ENCODE data around the gene SLC44A2. TPM values are rescaled to one million over a fixed set of nuclear protein-coding genes. Genes with fewer than 3 reads are reported as not detected.
A peak's percentile ranks its signal among the peaks of the same experiment; 100 is the strongest.

The SLC44A2 gene
- total and polyA plus RNA-seq, 2 of the 13 experiments (the other 11 are each of a cell fraction or from before 2014, with no cell fraction given), result 2.4 to 5.6 TPM

DNA sequence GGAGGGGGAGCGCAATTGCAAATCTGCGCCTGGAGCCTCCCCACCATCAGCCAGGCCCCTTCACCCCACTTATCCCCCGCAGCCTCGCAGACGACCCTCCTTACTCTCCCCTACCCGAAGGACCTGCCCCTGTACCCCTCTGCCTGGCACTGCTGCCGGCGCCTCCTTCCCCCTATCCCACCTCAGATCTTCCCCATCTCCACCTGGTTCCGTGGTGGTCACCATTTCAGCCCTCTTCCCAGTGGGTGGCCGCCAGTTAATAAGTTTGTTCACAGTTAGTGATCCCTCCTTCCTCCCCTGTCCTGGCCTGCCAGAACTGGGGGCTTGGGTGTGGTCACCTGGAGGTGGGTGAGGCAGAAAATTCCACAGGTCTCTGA, 397 bp downstream of the SLC44A2 start:
- H3K4me1 ChIP-seq (ENCODE audit: insufficient read depth, low read length), result peaks cover 18% of the 10 kb centered on the region
- no peaks in the 10 kb centered on the region for H3K79me2 ChIP-seq (ENCODE audit: insufficient read depth, low read length)
- no peaks in the 10 kb centered on the region for H3K36me3 ChIP-seq (replicated peaks in 1 of 2; ENCODE audit: control insufficient read depth in 1 of 2, insufficient read depth in 2 of 2, low read length in 2 of 2)
- peak overlapping the region in 2 of 3 experiments; percentile 54 to 70; a peak in 3 of 6 replicates for H3K4me3 ChIP-seq (replicated peaks in 1 of 3; ENCODE audit: insufficient read depth in 1 of 3, low read depth in 2 of 3, low read length in 3 of 3)
- H3K9me3 ChIP-seq (ENCODE audit: low read length), result no peaks in the 10 kb centered on the region
- peak overlapping the region; percentile 91 for H3K4me2 ChIP-seq (ENCODE audit: low read depth, low read length)
- FAIRE-seq, result no peak
- no peak overlapping the region for H3K27ac ChIP-seq (ENCODE audit: extremely low read length, insufficient read depth, low read length)
- in situ Hi-C loops (cut with HindIII; ENCODE audit: extremely low pct_ligation_motif_present, low pct_unique_long_range_greater_than_20kb) (no loop called here), intact Hi-C loops (cut with micrococcal nuclease; ENCODE audit: unreplicated experiment) (no loop called here)
- H2AFZ ChIP-seq (ENCODE audit: low read length), result no peak overlapping the region
- CTCF ChIA-PET (ENCODE audit: low intra/inter-chr PET ratio, low total read pairs), result no interaction called here
- TF ChIP-seq ZNF232 (CRISPR knock-in tag; IDR thresholded peaks at IDR 0.05; ENCODE audit: borderline replicate concordance) (no peak), ZNF766 (CRISPR knock-in tag; IDR thresholded peaks at IDR 0.05; ENCODE audit: borderline replicate concordance) (no peak), ZSCAN25 (CRISPR knock-in tag; IDR thresholded peaks at IDR 0.05) (0 out of 2 replicates have a peak, but pooled peaks have one; percentile 27)
- DNase-seq (ENCODE audit: low spot score), result no peak
- no TSS peak for BruUV-seq (replicated peaks)
- 54% methylated on average over 8 of the region's 10 CpGs for WGBS (ENCODE audit: low lambda C conversion rate)
- H4K20me1 ChIP-seq (ENCODE audit: insufficient read depth, low read length), result no peaks in the 10 kb centered on the region
- peaks cover 1 to 4% of the 10 kb centered on the region in 2 experiments; a peak in 2 of 5 replicates for H3K27me3 ChIP-seq (ENCODE audit: control insufficient read depth in 1 of 2, insufficient read depth in 2 of 2, low read length in 2 of 2)
- ATAC-seq, result peak; percentile 17
- no peak overlapping the region for H3K9ac ChIP-seq (ENCODE audit: insufficient read depth, low read depth, low read length)
- POLR2A ChIA-PET, result no interaction called here

DNA sequence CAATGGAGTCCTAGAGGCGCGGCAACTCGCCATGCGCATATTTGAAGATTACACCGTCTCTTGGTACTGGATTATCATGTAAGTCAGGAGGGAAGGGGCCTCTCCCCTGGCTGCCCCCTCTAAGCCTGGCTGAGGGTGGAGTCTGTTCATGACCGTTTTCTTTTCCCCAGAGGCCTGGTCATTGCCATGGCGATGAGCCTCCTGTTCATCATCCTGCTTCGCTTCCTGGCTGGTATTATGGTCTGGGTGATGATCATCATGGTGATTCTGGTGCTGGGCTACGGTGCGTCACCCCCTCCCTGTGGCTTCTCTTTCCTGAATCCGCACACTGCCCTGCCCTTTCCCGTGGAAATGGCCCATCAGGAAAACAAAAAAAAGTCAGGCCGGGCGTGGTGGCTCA, 6.5 kb downstream of the SLC44A2 start:
- POLR2A ChIA-PET, result no interaction called here
- BruUV-seq (replicated peaks), result no TSS peak
- in situ Hi-C loops (cut with HindIII; ENCODE audit: extremely low pct_ligation_motif_present, low pct_unique_long_range_greater_than_20kb), result no loop called here
- Histone ChIP-seq H3K27ac (ENCODE audit: extremely low read length, insufficient read depth, low read length) (no peak overlapping the region), H4K20me1 (ENCODE audit: insufficient read depth, low read length) (no peaks in the 10 kb centered on the region), H3K4me1 (ENCODE audit: insufficient read depth, low read length) (peaks cover 21% of the 10 kb centered on the region), H3K4me3 (replicated peaks in 1 of 3; ENCODE audit: insufficient read depth in 1 of 3, low read depth in 2 of 3, low read length in 3 of 3) (no peak overlapping the region), H3K79me2 (ENCODE audit: insufficient read depth, low read length) (no peaks in the 10 kb centered on the region), H3K27me3 (ENCODE audit: control insufficient read depth in 1 of 2, insufficient read depth in 2 of 2, low read length in 2 of 2) (no peaks in the 10 kb centered on the region), H3K36me3 (replicated peaks in 1 of 2; ENCODE audit: control insufficient read depth in 1 of 2, insufficient read depth in 2 of 2, low read length in 2 of 2) (no peaks in the 10 kb centered on the region), H3K9ac (ENCODE audit: insufficient read depth, low read depth, low read length) (no peak overlapping the region), H3K9me3 (ENCODE audit: low read length) (no peaks in the 10 kb centered on the region), H3K4me2 (ENCODE audit: low read depth, low read length) (no peak overlapping the region), H2AFZ (ENCODE audit: low read length) (no peak overlapping the region)
- no peak for TF ChIP-seq KMT2B (CRISPR knock-in tag; IDR thresholded peaks at IDR 0.05)
- no peak for TF ChIP-seq ZBTB34 (CRISPR knock-in tag; IDR thresholded peaks at IDR 0.05)
- TF ChIP-seq HMGA1 (CRISPR knock-in tag; conservative IDR thresholded peaks at IDR 0.05), result no peak
- TF ChIP-seq, protein P1, sequence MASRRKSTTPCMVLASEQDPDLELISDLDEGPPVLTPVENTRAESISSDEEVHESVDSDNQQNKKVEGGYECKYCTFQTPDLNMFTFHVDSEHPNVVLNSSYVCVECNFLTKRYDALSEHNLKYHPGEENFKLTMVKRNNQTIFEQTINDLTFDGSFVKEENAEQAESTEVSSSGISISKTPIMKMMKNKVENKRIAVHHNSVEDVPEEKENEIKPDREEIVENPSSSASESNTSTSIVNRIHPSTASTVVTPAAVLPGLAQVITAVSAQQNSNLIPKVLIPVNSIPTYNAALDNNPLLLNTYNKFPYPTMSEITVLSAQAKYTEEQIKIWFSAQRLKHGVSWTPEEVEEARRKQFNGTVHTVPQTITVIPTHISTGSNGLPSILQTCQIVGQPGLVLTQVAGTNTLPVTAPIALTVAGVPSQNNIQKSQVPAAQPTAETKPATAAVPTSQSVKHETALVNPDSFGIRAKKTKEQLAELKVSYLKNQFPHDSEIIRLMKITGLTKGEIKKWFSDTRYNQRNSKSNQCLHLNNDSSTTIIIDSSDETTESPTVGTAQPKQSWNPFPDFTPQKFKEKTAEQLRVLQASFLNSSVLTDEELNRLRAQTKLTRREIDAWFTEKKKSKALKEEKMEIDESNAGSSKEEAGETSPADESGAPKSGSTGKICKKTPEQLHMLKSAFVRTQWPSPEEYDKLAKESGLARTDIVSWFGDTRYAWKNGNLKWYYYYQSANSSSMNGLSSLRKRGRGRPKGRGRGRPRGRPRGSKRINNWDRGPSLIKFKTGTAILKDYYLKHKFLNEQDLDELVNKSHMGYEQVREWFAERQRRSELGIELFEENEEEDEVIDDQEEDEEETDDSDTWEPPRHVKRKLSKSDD (CRISPR knock-in tag; IDR thresholded peaks at IDR 0.05; ENCODE audit: low read depth), result no peak
- TF ChIP-seq ZNF614 (CRISPR knock-in tag; IDR thresholded peaks at IDR 0.05; ENCODE audit: borderline replicate concordance), result no peak
- TF ChIP-seq, protein P2, sequence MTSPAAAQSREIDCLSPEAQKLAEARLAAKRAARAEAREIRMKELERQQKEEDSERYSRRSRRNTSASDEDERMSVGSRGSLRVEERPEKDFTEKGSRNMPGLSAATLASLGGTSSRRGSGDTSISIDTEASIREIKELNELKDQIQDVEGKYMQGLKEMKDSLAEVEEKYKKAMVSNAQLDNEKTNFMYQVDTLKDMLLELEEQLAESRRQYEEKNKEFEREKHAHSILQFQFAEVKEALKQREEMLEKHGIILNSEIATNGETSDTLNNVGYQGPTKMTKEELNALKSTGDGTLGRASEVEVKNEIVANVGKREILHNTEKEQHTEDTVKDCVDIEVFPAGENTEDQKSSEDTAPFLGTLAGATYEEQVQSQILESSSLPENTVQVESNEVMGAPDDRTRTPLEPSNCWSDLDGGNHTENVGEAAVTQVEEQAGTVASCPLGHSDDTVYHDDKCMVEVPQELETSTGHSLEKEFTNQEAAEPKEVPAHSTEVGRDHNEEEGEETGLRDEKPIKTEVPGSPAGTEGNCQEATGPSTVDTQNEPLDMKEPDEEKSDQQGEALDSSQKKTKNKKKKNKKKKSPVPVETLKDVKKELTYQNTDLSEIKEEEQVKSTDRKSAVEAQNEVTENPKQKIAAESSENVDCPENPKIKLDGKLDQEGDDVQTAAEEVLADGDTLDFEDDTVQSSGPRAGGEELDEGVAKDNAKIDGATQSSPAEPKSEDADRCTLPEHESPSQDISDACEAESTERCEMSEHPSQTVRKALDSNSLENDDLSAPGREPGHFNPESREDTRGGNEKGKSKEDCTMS (CRISPR knock-in tag; conservative IDR thresholded peaks at IDR 0.05), result no peak
- FAIRE-seq (no peak), ATAC-seq (no peak), DNase-seq (ENCODE audit: low spot score) (no peak)
- CTCF ChIA-PET (ENCODE audit: low intra/inter-chr PET ratio, low total read pairs), result no interaction called here
- intact Hi-C loops (cut with micrococcal nuclease; ENCODE audit: unreplicated experiment), result no loop called here
- 93% methylated on average over 14 of the region's 14 CpGs for WGBS (ENCODE audit: low lambda C conversion rate)

Data from HepG2 (cell line).